Activated CD4-positive, alpha-beta T cell treated with anti-CD3 and anti-CD28 coated beads for 4 hours (primary cell): Measurements from ENCODE around the gene CX3CL1.
"Not testable (repeated sequence)": the region's sequence is repeated elsewhere in the genome, so short reads cannot be mapped to it uniquely, and the experiment has no call there.

ENCODE experiments used
- DNase-seq, 2 donors: peaks; one replicate each; pipeline ENCODE4 v3.0.0-alpha.2; 2020

The CX3CL1 gene

DNA sequence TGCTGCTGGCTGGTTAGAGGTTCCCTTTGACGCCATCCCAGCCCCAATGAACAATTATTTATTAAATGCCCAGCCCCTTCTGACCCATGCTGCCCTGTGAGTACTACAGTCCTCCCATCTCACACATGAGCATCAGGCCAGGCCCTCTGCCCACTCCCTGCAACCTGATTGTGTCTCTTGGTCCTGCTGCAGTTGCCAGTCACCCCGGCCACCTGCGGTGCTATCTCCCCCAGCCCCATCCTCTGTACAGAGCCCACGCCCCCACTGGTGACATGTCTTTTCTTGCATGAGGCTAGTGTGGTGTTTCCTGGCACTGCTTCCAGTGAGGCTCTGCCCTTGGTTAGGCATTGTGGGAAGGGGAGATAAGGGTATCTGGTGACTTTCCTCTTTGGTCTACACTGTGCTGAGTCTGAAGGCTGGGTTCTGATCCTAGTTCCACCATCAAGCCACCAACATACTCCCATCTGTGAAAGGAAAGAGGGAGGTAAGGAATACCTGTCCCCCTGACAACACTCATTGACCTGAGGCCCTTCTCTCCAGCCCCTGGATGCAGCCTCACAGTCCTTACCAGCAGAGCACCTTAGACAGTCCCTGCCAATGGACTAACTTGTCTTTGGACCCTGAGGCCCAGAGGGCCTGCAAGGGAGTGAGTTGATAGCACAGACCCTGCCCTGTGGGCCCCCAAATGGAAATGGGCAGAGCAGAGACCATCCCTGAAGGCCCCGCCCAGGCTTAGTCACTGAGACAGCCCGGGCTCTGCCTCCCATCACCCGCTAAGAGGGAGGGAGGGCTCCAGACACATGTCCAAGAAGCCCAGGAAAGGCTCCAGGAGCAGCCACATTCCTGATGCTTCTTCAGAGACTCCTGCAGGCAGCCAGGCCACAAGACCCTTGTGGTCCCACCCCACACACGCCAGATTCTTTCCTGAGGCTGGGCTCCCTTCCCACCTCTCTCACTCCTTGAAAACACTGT, 11.3 kb downstream of the CX3CL1 start:
- no peak for DNase-seq

DNA sequence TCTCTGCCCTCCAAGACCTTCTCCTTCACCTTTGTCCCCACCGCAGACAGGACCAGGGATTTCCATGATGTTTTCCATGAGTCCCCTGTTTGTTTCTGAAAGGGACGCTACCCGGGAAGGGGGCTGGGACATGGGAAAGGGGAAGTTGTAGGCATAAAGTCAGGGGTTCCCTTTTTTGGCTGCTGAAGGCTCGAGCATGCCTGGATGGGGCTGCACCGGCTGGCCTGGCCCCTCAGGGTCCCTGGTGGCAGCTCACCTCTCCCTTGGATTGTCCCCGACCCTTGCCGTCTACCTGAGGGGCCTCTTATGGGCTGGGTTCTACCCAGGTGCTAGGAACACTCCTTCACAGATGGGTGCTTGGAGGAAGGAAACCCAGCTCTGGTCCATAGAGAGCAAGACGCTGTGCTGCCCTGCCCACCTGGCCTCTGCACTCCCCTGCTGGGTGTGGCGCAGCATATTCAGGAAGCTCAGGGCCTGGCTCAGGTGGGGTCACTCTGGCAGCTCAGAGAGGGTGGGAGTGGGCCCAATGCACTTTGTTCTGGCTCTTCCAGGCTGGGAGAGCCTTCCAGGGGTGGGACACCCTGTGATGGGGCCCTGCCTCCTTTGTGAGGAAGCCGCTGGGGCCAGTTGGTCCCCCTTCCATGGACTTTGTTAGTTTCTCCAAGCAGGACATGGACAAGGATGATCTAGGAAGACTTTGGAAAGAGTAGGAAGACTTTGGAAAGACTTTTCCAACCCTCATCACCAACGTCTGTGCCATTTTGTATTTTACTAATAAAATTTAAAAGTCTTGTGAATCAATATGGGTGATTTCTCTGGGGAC, 12.2 kb downstream of the CX3CL1 start:
- DNase-seq = no peak

DNA sequence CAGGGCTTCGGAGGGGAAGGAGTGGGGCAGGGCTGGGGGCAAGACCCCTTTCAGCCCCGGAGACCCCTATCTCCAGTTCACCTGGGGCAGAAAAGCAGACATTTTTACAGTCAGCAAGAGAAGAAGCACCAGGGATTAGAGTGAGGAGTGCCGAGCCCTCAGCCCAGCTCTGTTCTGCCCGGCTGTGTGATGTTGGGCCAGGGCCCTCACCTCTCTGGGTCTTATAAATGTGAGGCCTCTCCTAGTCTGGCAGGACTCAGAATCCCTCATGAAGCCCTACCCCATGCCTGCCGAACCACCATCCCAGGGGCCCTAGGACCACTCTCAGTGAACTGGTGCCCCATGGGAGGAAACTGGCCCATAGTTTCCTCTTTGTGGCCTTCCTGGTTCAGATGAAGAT, 12.8 kb downstream of the CX3CL1 start:
- no peak for DNase-seq

DNA sequence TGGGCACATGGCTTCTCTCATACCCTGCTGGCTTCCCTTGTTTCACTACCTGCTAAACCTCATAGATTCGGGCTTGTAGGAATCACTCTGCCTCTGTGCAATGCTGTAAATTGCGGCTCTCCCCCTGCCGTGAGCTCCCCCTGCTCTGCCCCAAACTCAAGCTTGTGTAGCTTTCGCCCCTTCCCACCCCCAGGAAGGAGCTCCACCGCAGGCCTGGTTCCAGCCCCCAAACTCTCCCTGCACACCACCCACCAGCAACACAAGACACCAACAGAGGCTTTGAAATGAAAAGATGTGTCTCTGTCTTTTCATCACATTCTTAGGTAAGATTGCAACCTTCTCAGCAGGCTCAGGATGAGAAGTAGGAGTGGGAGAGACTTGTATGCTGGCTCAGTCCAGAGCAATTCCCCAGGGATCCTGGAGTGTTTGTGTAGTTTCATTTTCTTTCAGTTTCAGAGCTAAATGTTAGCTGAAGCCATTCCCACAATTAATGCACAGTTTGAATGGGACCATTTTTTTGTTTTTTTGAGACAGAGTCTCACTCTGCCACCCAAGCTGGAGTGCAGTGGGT, 14.2 kb downstream of the CX3CL1 start:
- DNase-seq = no peak

DNA sequence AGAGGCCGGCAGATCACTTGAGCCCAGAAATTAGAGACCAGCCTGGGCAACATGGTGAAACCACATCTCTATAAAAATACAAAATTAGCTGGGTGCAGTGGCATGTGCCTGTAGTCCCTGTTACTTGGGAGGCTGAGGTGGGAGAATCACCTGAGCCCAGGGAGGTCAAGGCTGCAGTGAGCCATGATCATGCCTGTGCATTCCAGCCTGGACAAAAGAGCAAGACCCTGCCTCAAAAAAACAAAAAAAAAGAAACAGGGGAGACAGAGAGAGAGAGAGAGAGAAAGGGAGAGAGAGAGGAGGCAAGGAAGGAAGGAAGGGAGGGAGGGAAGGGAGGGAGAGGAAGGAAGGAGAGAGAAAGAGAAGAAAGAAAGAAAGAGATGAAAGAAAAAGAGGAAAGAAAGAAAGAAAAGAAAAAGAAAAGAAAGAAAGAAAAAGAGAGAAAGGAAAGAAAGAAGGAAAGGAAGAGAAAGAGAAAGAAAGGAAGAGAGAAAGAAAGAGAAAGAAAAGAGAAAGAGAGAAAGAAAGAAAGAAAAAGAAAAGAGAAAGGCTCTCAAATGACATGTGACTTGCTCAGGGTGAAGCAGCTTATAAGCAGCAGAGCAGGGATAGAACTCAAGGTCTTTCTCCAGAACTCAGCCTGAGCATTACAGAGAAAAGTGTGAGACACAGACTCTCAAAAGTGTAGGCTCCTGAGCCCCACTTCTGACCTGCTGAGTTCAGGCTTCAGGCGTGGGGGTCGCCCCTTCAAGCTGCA, 15.5 kb downstream of the CX3CL1 start:
- DNase-seq = no peak

DNA sequence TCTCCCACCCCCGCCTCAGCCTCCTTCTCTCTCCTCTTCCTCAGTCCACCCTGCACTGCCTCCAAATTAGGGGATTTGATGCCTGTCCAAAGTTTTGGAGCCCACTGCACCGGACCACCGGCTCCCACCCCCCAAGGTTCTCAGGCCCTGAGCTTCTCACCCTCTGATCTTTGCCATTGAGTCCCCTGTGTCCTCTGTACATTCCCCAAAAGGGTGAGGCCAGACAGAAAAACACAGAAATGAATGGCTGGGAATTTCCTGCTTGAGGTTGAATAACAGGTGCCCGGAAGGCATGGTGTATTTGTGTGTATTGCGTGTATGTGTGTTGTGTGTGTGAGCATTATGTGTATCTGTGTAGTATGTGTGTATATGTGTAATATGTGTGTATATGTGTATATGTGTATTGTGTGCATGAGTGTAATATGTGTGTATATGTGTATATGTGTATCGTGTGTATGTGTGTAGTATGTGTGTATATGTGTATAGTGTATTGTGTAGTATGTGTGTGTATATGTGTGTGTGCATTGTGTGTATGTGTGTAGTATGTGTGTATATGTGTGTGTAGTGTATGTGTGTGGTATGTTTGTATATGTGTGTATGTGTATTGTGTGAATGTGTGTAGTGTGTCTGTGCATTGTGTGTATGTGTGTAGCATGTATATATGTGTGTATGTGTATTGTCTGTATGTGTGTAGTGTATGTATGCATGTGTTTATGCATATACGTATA, 16.2 kb downstream of the CX3CL1 start:
- no peak for DNase-seq

DNA sequence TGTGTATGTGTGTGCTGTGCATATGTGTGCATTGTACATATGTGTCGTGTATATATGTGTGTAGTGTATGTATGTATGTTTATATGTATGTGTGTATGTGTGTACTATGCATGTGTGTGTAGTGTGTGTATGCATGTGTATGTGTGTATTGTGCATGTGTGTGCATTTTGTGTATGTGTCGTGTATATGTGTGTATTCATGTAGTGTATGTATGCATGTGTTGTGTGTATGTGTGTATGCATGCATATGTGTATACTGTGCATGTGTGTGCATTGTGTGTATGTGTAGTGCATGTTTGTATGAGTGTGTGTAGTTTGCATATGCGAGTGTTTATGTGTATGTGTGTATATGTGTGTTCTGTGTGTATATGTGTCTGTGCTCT, 16.8 kb downstream of the CX3CL1 start:
- no peak for DNase-seq

DNA sequence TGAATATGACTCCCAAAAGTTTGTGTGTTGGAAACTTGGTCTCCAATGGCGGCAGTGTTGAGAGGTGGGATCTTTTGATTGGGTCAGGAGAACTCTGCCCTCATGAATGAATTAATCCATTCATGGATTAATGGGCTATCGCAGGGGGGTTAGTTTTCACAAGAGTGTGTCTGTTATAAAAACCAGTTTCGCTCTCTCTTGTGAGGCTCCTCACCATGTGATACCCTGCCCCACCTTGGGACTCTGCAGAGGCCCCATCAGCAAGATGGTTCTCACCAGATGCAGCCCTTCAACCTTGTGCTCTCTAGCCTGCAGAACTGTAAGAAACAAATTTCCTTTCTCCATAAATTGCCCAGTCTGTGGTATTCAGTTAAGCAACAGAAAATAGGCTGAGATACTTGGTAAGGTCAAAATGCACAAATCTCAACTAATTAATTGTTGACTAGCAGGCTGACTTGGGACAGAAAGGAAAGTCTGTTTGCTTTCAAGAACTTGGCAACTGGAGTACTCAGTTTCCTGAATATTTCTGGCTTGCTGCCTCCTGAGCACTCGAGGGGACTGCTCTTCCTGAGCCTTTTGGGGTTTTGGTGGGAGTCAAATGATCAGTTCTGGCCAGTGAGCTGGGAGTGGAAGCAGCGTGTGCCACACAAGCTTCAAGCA, 18.5 kb downstream of the CX3CL1 start:
- no peak for DNase-seq

DNA sequence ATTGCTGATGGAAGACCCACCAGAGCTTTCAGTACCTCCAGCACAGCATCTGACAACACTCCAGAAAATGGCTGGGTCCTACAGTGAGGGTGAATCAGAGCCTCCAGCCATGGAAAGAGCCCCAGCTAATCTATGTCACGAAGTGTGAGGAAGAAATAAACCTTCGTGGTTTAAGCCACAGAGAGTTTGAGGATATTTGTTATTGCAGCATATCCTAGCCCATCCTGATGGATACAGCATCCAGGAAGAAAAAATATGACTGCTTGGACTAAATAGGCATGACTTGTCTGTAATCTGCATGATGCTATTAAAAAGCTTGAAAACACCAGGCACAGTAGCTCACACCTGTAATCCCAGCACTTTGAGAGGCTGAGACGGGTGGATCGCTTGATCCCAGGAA, 19.0 kb downstream of the CX3CL1 start:
- DNase-seq = no peak

DNA sequence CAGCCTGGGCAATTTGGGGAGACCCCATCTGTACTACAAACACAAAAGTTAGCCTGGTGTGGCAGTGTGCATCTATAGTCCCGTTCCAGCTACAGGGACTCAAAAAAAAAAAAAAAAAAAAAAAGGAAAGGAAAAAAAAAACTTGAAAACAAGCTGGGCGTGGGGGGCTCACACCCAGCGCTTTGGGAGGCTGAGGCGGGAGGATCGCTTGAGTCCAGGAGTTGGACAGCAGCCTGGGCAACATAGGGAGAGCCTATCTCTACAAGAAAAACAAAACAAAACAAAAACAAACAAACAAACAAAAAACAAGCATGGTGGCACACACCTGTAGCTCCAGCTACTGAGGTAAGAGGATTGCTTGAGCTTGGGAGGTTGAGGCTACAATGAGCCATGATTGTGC, 19.4 kb downstream of the CX3CL1 start:
- no peak for DNase-seq

DNA sequence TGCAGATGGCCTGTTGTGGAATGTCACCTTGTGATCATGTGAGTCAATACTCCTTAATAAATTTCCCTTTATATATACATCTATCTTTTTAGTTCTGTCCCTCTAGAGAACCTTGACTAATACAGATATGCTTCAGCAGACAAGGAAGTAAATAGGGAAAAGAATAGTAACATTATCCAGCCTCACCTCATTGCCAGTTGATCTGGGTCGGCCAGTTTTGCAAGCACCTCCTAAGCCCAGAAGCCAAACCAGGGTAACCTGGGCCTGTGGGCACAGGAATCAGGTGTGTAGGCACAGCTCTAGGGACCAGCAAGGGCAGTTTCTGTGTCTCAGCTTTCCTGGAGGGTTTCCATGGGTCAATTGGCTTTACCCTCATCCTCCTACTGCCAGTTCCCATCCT, 20.4 kb downstream of the CX3CL1 start:
- no peak for DNase-seq

DNA sequence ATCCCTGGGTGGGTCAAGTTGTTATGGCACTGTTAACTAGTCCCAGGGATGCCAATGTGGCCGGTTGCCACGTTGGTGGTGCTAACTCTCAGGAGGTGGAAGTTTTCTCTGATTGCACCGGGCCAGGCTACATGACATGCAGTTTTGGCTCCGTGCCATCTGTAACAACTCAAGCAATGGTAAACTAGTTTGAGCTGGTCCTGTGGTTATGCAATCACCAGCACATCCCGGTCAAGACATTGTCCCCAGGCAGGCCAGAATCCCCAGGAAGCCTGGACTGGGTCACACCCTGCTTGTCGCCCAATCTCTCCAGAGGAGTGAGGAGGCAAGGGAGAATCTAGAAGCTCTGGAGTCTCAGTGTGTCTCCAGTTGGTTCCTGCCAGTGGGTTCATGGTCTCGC, 22.2 kb downstream of the CX3CL1 start:
- no peak for DNase-seq

DNA sequence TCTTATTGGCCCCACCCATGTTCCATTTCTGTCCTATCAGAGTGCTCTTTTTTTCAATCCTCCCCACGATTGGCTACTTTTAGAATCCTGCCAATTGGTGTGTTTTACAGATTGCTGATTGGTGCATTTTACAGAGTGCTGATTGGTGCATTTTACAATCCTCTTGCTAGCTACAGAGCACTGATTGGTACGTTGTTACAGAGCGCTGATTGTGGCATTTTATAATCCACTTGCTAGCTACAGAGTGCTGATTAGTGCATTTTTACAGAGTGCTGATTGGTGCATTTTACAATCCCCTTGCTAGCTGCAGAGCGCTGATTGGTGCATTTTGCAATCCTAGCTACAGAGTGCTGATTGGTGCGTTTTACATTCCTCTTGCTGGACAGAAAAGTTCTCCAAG, 22.7 kb downstream of the CX3CL1 start:
- no peak for DNase-seq

DNA sequence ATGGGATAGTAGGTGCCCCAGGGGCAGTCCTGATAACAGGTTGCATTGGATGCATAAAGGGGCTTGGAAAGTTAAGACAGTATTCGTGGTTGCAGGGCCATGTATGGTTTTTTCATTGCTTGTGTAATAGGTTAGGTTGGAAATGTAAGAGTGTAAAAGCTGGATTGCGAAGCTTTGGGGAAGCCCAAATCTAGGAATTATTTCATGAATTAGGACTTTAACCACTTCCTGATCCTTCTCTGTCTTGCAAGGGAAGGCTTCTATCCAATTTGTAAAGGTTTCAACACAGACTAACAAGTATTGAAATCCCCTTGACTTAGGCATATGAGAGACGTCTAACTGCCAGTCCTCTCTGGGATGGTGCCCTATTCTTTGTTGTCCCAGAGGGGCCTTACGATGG, 24.5 kb downstream of the CX3CL1 start:
- no peak for DNase-seq

DNA sequence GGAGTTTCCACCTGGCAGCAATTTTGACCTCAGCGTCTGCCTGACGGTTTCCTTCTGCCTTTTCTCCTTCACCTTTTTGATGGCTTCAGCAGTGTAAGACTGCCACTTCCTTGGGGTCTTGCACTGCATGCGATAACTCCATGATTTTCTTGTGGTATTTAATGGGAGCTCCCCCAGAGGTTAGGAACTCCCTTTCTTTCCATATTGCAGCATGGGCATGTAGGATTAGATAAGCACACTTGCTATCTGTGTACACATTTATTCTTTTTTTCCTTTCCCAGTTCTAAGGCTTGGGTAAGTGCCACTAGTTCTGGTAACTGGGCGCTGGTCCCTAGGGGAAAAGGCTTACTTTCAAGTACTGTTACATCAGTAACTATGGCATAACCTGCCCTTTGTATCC, 25.2 kb downstream of the CX3CL1 start:
- DNase-seq = not testable (repeated sequence)

DNA sequence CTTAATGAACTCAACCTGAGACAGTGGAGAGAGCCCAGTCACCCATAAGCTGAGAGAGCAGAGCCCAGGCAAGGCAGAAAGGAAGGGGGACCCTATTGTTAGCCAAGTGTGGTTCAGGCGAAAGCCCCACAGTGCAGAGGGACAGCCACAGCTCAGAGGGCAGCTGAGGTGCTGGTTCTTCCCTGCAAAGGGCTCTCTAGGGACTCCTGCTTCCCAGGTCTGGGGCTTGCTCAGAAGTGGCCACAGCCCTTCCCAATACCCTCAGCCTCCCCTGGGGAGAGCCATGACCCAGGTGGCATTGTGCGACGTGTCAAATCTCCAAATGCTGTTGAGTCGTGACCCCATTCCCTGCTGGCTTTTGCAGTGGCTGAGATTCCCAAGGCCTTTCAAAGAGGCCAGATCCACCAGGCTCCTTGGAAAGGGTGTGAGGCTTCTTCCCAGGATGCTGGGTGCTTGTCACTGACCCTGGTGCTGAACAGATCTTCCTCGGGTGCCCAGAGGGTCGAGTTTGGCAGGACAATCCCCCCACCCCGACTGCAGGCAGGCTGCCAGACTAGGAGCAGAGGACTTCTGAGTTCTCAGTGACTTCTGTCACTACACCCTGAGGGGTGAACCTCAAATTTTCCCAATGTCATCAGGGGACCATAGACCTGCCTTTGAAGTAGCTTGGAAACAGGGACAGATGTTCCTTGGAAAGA, 29.8 kb downstream of the CX3CL1 start:
- DNase-seq = no peak

DNA sequence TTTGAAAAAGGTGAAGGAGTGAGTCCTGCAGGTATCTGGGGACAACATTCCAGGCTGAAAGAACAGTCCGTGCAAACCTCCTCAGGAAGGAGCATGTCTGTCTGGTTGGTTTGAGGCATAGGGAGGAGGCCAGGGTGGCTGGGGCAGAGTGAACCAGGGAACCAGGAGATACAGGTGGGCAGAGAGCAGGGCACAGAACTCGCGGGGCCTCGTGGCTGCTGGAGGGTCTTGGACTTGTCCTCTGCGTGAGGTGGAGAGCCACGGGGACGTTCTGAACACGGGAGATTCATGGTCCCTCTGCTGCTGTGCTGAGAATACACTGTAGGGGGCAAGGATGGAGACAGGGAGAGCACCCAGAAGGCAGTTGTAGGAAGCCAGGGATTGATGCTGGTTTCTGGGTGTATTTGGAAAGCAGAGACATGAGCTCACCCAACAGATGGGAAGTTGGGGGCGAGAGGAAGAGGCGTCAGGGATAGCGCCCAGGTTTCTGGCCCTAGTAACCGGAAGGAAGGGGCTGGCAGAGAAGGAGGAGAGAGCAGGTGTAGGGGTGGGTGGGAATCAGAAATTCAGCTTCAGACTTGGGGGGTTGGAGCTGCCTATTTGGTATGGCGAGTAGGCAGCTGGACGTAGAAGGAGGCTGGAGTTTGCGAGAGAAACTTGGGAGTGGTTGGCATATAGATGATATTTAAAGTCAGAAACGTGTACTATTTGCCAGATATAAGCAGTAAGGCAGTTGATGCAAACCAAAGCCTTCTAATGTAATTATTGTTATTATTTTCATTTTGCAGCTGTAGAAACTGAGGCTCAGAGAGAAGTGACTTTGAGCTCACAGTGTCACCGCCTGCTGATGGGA, 31.9 kb downstream of the CX3CL1 start, which contains the start of gene CCL17:
Gene CCL17 (plus strand): TSS at position 803 of the 853 bp plus-strand sequence. CDS start 9,166 bp downstream, outside the sequence.
- no peak for DNase-seq

DNA sequence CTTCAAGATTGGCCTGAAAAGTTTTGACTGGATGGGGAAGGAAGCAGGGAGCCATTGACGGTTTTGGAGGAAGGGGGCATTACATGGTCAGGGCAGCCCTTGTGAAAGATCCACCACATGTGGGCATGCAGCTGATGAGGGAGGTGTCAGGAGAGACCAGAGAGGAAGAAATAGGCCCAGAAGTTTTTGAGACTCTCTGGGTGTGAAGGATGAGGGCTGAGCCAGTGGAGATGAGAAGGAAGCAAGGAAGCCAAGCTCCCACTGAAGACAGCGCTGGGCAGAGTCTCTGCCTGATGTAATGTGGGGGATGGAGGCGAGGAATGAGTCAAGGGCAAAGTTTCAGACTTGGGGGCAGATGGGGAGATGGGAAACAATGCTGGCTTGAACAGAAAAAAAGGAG, 32.8 kb downstream of the CX3CL1 start:
- no peak for DNase-seq

DNA sequence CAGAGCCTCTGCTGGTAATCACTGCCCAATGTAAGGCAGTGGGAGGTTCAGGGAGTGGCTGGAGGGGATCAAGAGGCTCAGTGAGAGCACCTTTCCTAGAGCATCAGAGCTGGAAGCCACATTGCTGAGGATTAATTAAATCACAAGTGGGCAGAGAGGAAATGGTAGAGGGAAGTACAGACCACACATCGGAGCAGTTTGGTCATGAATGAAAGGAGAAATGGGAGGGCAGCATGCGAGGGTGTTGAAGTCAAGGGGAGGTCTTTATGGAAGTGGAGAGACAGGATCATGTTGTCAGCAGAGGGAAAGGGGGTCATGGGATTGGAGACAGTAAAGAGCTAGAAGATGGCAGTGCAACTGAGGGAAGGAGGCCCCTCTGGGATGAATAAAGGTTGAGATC, 34.6 kb downstream of the CX3CL1 start:
- no peak for DNase-seq
